GM19438 (cell line): ENCODE data around the gene MORC2.

Experiments used
- ATAC-seq: cut with Tn5 transposase; IDR thresholded peaks from one replicate; pipeline ENCODE4 v1.9.1; 2021; ENCODE audit warnings: low read depth; ENCODE audit not compliant: unreplicated experiment

MORC2 gene

DNA sequence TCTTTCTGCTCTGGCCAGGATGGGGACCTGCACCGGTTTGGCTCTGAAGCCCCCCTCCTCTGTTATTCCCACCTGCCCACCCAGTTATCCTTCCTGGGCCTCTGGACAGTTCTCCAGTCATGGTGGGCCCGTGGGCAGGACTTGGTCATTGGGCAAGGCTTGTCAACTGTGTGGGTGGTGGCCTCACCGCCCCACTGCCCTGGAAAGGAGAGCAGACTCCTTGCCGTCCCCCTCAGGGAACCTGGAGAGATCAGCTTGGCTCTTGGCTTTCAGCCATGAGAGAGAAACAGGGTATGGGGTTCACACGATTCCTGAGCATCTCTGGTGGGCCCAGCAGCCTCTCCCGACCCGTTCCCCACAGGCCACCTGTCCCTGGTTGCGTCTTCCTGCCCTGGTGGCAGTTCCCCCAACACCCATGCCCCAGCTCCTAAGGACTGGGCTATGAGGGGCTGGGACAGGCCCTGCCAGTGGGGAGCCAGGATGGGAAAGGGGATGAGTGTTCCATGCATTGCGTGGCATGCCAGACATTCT is 92.3 kb downstream of the MORC2 start:
- no peak for ATAC-seq

GRCh38 chr22:30875481-30876215 is 92.9 kb downstream of the MORC2 start:
- no peak for ATAC-seq
